Left cardiac atrium (tissue), 4 donors: ENCODE data around the gene PRR5L. TPM values are rescaled to one million over a fixed set of nuclear protein-coding genes. Genes with fewer than 3 reads are reported as not detected.
A peak's percentile ranks its signal among the peaks of the same experiment; 100 is the strongest.

Experiments used
- ATAC-seq, 2 donors: fragments of 200-7000 bp; cut with Tn5 transposase; one replicate each; pipeline ENCODE4 v1.9.1; 2020; ENCODE audit warnings: mild to moderate bottlenecking in 2 of 2, moderate library complexity in 2 of 2
- DNase-seq: peaks from one replicate; pipeline ENCODE4 v3.0.0-alpha.2; 2020
- intact Hi-C, 2 donors: fragments of 100-400 bp; cut with DNase I; formaldehyde crosslinking; loops; one replicate each; pipeline versions ENCODE4 v1.14.1 to v1.15.1; 2022 to 2023
- total RNA-seq, 2 donors: library from RNA; stranded (reverse); fragmentation: NEBNext Ultra II Directional; extraction: Animal tissue kit (Norgen Biotek cat#: 25700); gene quantifications; one replicate each; pipeline ENCODE4 v1.2.1, GENCODE V29; 2021
- donor health status: DM: no; HTN: yes; CAD: no.
- donor health status: DM: no; HTN: yes; CAD: no; lungs with severe emphysema.
- donor health status: DM: yes; HTN: yes; CAD: no.
- donor health status: Dilated cardiomyopathy.

The PRR5L gene
- total RNA-seq, 2 donors from 2014 or later: 4.0 to 5.8 TPM

GRCh38 chr11:36367806-36368680 is 72.0 kb downstream of the PRR5L start:
- ATAC-seq (peak in 1 of 2 donors; percentile 30), DNase-seq (no peak)
- intact Hi-C loops: loop anchor here in 1 of 2 donors (10.0 kb wide), 1 partner anchor 63 kb away; no protein-coding TSS in a partner anchor

- no peak for ATAC-seq
- intact Hi-C loops: no loop called here
- no peak for DNase-seq
Observed at GRCh38 chr11:36371181-36371580, 75.1 kb downstream of the PRR5L start.

DNA sequence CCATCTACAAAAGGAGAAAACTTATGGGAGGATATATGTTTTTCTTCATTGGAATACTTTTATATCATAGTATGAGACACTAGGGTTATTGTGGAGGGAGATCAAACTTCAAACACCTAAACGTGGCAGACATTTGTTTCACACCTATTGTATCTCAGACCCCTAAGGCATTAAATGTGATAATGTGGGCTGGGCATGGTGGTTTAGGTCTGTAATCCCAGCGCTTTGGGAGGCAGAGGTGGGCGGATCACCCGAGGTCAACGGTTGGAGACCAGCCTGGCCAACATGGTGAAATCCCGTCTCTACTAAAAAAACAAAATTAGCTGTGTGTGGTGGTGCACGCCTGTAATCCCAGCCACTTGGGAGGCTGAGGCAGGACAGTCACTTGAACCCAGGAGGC is 75.5 kb downstream of the PRR5L start:
- intact Hi-C loops: no loop called here
- no peak for ATAC-seq

GRCh38 chr11:36372101-36372771 is 76.1 kb downstream of the PRR5L start:
- DNase-seq (no peak), ATAC-seq (peak in 1 of 2 donors; percentile 15)
- intact Hi-C loops: no loop called here

More for the DNA sequence above, 75.5 kb downstream of the PRR5L start:
- DNase-seq: no peak

- DNase-seq (peak; percentile 32), ATAC-seq (no peak)
- intact Hi-C loops: no loop called here
Observed at GRCh38 chr11:36373016-36374010, 77.2 kb downstream of the PRR5L start.

DNA sequence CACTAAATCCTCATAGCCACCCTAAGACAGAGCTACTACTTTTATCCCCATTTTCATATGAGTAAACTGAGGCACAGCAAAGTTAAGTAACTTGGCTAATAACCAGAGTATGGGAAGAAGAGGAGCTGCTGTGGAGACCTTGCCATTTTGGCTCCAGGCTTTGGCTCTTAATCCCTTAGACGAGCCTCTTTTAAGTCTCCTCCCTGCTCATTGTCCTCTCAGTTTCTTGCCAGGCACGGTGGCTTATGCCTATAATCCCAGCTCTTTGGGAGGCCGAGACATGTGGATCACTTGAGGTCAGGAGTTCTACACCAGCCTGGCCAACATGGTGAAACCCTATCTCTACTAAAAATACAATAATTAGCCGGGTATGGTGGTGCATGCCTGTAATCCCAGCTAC is 78.6 kb downstream of the PRR5L start:
- ATAC-seq (no peak), DNase-seq (no peak)
- intact Hi-C loops: no loop called here

- no peak for ATAC-seq
- intact Hi-C loops: no loop called here
- DNase-seq: no peak
Observed at GRCh38 chr11:36375353-36376008, 79.4 kb downstream of the PRR5L start.

DNA sequence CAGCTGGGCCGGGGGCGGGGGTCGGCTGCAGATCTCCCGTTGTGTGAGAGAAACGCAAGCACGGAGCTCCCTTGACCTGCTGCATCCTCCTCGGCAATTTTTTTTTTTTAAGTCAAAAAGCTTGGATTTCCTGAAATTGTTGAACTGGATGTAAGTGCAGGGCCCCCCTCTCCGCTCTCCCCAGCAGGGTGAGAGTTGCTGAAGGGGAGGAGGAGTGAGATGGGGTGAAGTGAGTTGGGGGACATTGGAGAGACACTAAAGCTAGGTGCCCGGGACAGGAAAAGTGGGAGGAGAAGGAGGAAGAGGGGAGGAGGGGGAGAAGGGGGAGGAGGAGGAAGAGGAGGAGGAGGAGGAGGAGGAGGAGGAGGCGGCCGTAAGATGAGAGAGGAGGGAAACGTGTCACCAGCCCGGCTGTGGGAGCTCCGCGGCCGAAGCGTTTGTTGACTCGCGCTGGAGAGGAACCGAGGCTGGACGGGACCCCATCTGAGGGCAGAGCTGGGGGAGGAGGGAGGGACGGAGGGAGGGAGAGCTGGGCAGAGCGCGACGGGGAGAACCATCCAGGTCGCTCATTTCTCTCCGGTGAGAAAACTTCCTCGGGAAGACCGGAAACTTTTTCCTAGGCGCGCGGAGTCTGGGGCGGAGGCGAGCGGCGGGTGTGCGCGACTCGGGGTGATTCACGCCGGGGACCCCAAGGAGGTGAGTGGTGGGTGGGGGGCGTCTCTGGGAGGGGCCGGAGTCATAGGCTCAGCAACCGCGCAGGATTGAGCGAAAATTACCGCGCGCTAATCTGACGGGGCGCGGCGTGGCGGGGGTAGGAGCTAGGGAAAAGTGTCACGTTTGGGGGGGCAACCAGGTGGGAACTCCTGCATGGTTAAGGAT is 80.2 kb downstream of the PRR5L start:
- intact Hi-C loops: no loop called here
- peak; percentile 53 for DNase-seq
- peak; percentile 44 to 48 for ATAC-seq

GRCh38 chr11:36376888-36377758 is 81.0 kb downstream of the PRR5L start:
- ATAC-seq: peak; percentile 80 to 88
- intact Hi-C loops: no loop called here

DNA sequence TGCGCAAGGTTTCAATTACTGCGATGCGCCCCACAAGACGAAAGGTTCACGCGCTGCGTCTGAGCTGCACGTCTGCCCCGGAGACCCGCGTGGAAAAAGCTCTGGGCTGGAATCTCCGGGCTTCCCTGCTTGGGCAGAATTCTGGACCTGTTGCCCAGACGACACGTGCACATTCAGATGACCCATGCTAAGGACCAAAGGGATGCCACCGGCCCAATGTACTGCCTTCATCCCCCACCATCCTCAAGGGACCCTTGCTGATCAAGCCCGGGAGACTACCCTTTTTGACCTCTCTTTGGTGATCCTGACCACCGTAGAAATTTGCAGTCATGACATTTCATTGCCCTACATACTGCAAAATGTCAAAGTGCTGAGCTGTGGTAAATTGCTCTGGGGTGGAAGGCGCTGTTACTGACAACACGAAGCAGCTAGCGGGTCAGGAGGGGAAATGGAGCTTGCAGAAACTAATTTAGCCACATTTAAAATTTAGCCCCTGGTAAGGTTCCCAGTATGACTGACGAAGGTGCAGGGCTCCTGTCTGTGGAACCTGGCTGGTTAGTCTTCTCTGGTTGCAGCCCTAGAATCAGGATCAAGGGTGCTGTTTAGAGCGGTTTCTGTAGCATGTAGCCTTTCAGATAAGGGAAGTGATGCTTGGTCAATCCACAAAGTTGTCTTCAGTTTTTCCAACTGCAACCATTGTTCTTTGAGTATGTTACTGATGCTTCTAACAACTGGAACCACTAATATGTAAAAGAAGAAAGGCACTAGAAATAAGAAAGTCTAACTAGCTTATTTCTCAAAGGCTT is 81.9 kb downstream of the PRR5L start:
- intact Hi-C loops: no loop called here
- DNase-seq (no peak), ATAC-seq (peak in 1 of 2 donors; percentile 13)

More at GRCh38 chr11:36376888-36377758, 81.0 kb downstream of the PRR5L start:
- DNase-seq: peak; percentile 56

DNA sequence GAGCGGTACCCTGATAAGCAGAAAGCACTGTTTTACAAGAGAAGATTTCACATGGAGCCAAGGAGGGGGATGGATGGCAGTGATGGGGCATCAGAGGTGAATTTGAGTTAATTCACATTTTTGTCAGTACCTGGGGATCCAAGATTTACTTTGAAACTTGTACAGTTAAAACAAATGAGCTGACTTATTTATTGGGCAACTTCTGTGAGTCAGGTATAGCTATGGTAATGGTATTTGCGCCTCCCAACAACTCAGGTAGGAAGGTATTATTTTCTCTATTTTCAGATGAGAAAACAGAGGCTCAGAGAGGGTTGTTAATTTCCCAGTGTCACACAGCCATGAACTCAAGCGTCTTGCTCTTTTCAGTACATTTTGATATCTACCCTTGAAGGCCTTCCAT is 83.6 kb downstream of the PRR5L start:
- ATAC-seq (no peak), DNase-seq (no peak)
- intact Hi-C loops: no loop called here

DNA sequence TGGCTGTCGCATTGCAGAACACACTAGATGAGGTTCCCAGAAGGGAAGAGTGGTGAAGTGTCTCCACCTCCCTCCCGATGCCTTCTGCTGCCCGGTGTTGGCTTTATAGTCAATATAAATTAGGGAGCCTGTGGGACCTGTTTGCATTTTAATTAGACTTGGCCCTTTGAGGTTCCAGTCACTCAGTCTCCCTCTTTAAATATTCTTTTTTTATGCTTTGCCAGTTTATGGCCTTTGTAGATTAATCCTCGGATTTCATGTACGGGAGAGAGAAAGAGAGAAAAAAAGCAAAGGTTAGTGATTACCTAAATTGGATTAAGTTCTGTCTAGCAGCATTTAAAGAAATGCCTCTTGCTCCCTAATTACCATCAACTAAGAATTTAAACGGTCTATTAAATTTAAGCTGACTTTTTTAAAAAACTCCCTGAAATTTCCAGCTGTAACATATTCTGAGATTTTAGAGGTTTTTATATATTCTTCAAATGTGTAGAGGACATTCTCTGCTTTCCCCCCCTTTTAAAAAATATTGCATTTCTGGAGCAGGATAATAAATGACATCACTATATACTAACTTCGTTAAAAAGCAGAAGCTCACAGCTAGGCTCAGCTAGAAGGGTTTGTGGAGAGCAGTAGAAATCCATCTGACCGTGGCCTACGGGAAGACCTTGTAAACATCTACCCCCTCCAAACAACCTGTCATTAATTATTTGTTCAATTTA is 84.4 kb downstream of the PRR5L start:
- DNase-seq: no peak
- intact Hi-C loops: no loop called here
- no peak for ATAC-seq

DNA sequence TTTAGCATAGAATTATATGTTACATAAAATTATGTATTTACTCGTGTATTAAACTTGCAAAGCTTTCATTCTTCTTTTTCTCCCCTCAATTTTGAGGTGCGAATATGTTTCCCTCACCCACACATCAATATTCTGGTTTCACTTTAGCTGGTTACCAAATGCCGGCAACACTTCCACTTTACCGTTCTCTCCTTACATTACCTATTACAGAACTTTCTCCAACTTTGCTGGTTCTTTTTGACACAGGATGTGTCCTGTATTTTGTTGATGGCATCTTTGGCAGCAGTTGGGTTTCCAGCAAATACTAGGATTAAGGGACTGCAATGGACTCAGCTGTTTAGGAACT is 84.9 kb downstream of the PRR5L start:
- intact Hi-C loops: no loop called here
- ATAC-seq: no peak
- no peak for DNase-seq

DNA sequence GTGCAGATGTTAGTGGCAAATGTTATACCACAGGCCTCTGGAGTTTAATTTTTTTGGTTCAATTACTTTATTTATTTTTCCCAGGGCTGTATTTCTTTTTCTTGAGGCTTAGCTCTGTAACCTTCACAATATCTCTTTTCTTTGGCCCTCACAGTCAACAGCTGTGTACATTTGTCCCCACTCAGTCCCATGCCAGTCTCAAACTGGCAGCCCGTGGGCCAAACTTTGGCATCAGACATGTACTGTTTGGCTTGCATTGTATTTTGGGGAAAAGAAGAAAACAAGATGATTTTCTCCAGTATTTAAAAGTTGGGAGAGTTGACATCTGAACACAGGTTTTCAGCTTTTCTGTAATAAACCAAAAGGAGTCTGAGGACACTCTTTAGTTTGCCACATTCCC is 87.1 kb downstream of the PRR5L start:
- DNase-seq: no peak
- ATAC-seq: no peak
- intact Hi-C loops: no loop called here

GRCh38 chr11:36385121-36385970 is 89.3 kb downstream of the PRR5L start:
- ATAC-seq (no peak), DNase-seq (no peak)
- intact Hi-C loops: no loop called here
